HepG2 (cell line): ENCODE measurements around the gene TTPAL. TPM values are rescaled to one million over a fixed set of nuclear protein-coding genes. Genes with fewer than 3 reads are reported as not detected.
A peak's percentile ranks its signal among the peaks of the same experiment; 100 is the strongest.

ENCODE experiments used
- BATF2 ChIP-seq: sonication (generic); formaldehyde crosslinking; IDR thresholded peaks from 2 replicates; pipeline ENCODE4 v1.8.0; 2022; ENCODE audit warnings: mild to moderate bottlenecking, missing genetic modification reagents, moderate library complexity
- CEBPB ChIP-seq: IDR thresholded peaks from 2 replicates; pipeline ENCODE4 v1.6.1; 2011; ENCODE audit warnings: low read depth, low read length, improper control_type of control experiment, borderline replicate concordance
- NR1H2 ChIP-seq: sonication (generic); formaldehyde crosslinking; IDR thresholded peaks from 2 replicates; pipeline ENCODE4 v1.8.1; 2022; ENCODE audit warnings: low read depth, missing genetic modification reagents, borderline replicate concordance
- PREB ChIP-seq: sonication (generic); formaldehyde crosslinking; IDR thresholded peaks from 2 replicates; pipeline ENCODE4 v1.4.0; 2020; ENCODE audit warnings: missing genetic modification reagents
- RFX3 ChIP-seq: IDR thresholded peaks from 2 replicates; pipeline ENCODE4 v1.6.1; 2016; ENCODE audit warnings: missing biosample characterization, missing genetic modification reagents
- RXRB ChIP-seq: IDR thresholded peaks from 2 replicates; pipeline ENCODE4 v1.6.1; 2016; ENCODE audit warnings: borderline replicate concordance, missing genetic modification reagents, missing compliant biosample characterization
- SIX4 ChIP-seq: sonication (generic); formaldehyde crosslinking; IDR thresholded peaks from 2 replicates; pipeline ENCODE4 v1.4.0; 2020; ENCODE audit warnings: missing genetic modification reagents
- SMARCE1 ChIP-seq: fragments of 450-650 bp; IDR thresholded peaks from 2 replicates; pipeline ENCODE4 v1.6.1; 2017; ENCODE audit warnings: borderline replicate concordance
- SOX13 ChIP-seq, 3 experiments: fragments of 450-650 bp in 1 of 3; sonication (generic) in 1 of 3; formaldehyde crosslinking in 1 of 3; IDR thresholded peaks in 2 of 3; conservative IDR thresholded peaks in 1 of 3; 2 replicates each; pipeline versions ENCODE4 v1.5.0 to v1.6.1; 2016 to 2020; ENCODE audit warnings: antibody characterized with exemption in 1 of 3, mild to moderate bottlenecking in 1 of 3, missing compliant biosample characterization in 1 of 3, missing genetic modification reagents in 1 of 3, moderate library complexity in 1 of 3
- SRSF1 ChIP-seq: fragments of 200-400 bp; formaldehyde crosslinking; optimal IDR thresholded peaks from 2 replicates; pipeline ENCODE3; 2017; ENCODE audit warnings: mild to moderate bottlenecking, low read depth, low read length, moderate library complexity
- TAF15 ChIP-seq: fragments of 200-400 bp; formaldehyde crosslinking; IDR thresholded peaks from one replicate; pipeline ENCODE4 v1.6.1; 2018; ENCODE audit warnings: mild to moderate bottlenecking, low read depth, low read length; ENCODE audit not compliant: poor library complexity, severe bottlenecking
- TARDBP ChIP-seq: sonication (generic); formaldehyde crosslinking; IDR thresholded peaks from 2 replicates; pipeline ENCODE4 v1.8.0; 2022; ENCODE audit warnings: mild to moderate bottlenecking, missing genetic modification reagents
- TBL1XR1 ChIP-seq: fragments of 150-350 bp; IDR thresholded peaks from 2 replicates; pipeline ENCODE4 v1.6.1; 2014; ENCODE audit warnings: borderline replicate concordance, low read length; ENCODE audit not compliant: partially characterized antibody
- ZMAT3 ChIP-seq: sonication (generic); formaldehyde crosslinking; conservative IDR thresholded peaks from 2 replicates; pipeline ENCODE4 v1.7.0; 2021; ENCODE audit warnings: missing genetic modification reagents
- ZNF142 ChIP-seq: sonication (generic); formaldehyde crosslinking; IDR thresholded peaks from 2 replicates; pipeline ENCODE4 v1.4.0; 2020; ENCODE audit warnings: missing genetic modification reagents
- ZNF235 ChIP-seq: sonication (generic); formaldehyde crosslinking; IDR thresholded peaks from 2 replicates; pipeline ENCODE4 v1.8.1; 2023; ENCODE audit warnings: mild to moderate bottlenecking, missing genetic modification reagents, borderline replicate concordance
- ZNF607 ChIP-seq: sonication (generic); formaldehyde crosslinking; IDR thresholded peaks from 2 replicates; pipeline ENCODE4 v1.5.1; 2020; ENCODE audit warnings: missing genetic modification reagents, mild to moderate bottlenecking, borderline replicate concordance
- ZNF792 ChIP-seq: IDR thresholded peaks from 2 replicates; pipeline ENCODE4 v1.6.1; 2016
- ZNF883 ChIP-seq: sonication (generic); formaldehyde crosslinking; IDR thresholded peaks from 2 replicates; pipeline ENCODE4 v1.5.1; 2020; ENCODE audit warnings: mild to moderate bottlenecking, missing genetic modification reagents; ENCODE audit errors: not compliant biosample characterization
- polyA plus RNA-seq, 8 experiments: library from polyadenylated mRNA; depleted of rRNA in 3 of 8; stranded (reverse) in 7 of 8; unstranded in 1 of 8; fragments of >200 nt; fragmentation: Illumina TruSeq in 4 of 8; extraction: Trizol in 4 of 8; gene quantifications; 2 replicates each; pipeline versions ENCODE4 v1.2.1 to v1.2.3, GENCODE V29; 2011 to 2016; ENCODE audit warnings: low read depth in 4 of 8, missing spikeins in 1 of 8, mixed read lengths in 1 of 8; ENCODE audit not compliant: insufficient read depth in 1 of 8
- total RNA-seq, 5 experiments: library from RNA; depleted of rRNA; stranded (reverse); fragments of >200 nt; fragmentation: Illumina TruSeq; extraction: Trizol; gene quantifications; 2 replicates each; pipeline ENCODE4 v1.2.3, GENCODE V29; 2016; ENCODE audit warnings: low read depth in 1 of 5

Gene TTPAL
- total and polyA plus RNA-seq, 2 of the 13 experiments (the other 11 are each of a cell fraction or from before 2014, with no cell fraction given) = 4.3 to 18.8 TPM

- TF ChIP-seq ZNF142 = no peak
- no peak for TF ChIP-seq TAF15
- no peak for TF ChIP-seq SMARCE1
- peak; percentile 34 for TF ChIP-seq ZNF883 (CRISPR knock-in tag)
- no peak for TF ChIP-seq ZNF607 (CRISPR knock-in tag)
- no peak for TF ChIP-seq ZNF235 (CRISPR knock-in tag)
- TF ChIP-seq PREB (CRISPR knock-in tag) = no peak
- TF ChIP-seq TBL1XR1 = no peak
- no peak for TF ChIP-seq SIX4 (CRISPR knock-in tag)
- peak; percentile 70; the same call in 1 of the 2 replicates for TF ChIP-seq TARDBP (CRISPR knock-in tag)
- no peak for TF ChIP-seq ZMAT3
- no peak for TF ChIP-seq ZNF792 (CRISPR knock-in tag)
- no peak; the same call in 1 of the 2 replicates for TF ChIP-seq RXRB (CRISPR knock-in tag)
- TF ChIP-seq SRSF1 = no peak
- TF ChIP-seq RFX3 (CRISPR knock-in tag) = no peak
- TF ChIP-seq NR1H2 = no peak
- TF ChIP-seq SOX13 (IDR thresholded peaks at IDR 0.05) = no peak
- no peak; a peak in 1 of 4 replicates for TF ChIP-seq SOX13 (CRISPR knock-in tag; conservative IDR thresholded peaks at IDR 0.05 in 1 of 2, IDR thresholded peaks at IDR 0.05 in 1 of 2)
- TF ChIP-seq CEBPB = no peak
- TF ChIP-seq BATF2 (CRISPR knock-in tag) = 0 out of 2 replicates have a peak, but pooled peaks have one; percentile 32
Measured at GRCh38 chr20:44447827-44448419, 27.8 kb upstream of the TTPAL start (continued).
